Measurements from ENCODE around the gene ARRDC3. TPM values are rescaled to one million over a fixed set of nuclear protein-coding genes. Genes with fewer than 3 reads are reported as not detected.
A peak's percentile ranks its signal among the peaks of the same experiment; 100 is the strongest.

The ARRDC3 gene
- total RNA-seq, 1 donor from 2014 or later = 90.5 TPM

DNA sequence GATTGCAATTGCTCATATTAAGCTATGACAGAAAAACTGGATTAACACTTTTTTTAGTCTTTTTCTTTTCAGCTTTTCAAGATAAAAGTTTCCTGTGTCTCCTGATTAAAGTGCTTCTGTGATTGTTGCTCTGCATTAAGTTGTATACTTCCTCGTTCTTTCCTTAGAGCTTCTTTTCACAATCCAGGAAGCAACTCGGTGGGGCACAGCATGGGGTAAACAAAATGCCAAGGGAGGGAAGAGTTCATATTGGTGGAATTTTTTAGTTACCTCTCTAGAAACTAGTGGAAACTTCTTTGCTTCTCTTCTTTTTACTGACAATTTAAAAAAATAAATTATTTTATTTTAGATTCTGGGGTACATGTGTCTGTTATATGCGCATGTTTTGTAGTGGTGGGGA lies 37.8 kb upstream of the ARRDC3 start:
- intact Hi-C loops (cut with DNase I) = no loop called here
- Histone ChIP-seq H3K4me1 (peaks cover 5% of the 10 kb centered on the region), H3K27me3 (ENCODE audit: low read depth) (no peaks in the 10 kb centered on the region), H3K9me3 (no peaks in the 10 kb centered on the region), H3K27ac (no peak overlapping the region), H3K36me3 (no peaks in the 10 kb centered on the region), H3K4me3 (no peak overlapping the region)
- TF ChIP-seq, protein P1, sequence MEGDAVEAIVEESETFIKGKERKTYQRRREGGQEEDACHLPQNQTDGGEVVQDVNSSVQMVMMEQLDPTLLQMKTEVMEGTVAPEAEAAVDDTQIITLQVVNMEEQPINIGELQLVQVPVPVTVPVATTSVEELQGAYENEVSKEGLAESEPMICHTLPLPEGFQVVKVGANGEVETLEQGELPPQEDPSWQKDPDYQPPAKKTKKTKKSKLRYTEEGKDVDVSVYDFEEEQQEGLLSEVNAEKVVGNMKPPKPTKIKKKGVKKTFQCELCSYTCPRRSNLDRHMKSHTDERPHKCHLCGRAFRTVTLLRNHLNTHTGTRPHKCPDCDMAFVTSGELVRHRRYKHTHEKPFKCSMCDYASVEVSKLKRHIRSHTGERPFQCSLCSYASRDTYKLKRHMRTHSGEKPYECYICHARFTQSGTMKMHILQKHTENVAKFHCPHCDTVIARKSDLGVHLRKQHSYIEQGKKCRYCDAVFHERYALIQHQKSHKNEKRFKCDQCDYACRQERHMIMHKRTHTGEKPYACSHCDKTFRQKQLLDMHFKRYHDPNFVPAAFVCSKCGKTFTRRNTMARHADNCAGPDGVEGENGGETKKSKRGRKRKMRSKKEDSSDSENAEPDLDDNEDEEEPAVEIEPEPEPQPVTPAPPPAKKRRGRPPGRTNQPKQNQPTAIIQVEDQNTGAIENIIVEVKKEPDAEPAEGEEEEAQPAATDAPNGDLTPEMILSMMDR (IDR thresholded peaks at IDR 0.05) = no peak
- no peak for ATAC-seq
- no peak for DNase-seq

DNA sequence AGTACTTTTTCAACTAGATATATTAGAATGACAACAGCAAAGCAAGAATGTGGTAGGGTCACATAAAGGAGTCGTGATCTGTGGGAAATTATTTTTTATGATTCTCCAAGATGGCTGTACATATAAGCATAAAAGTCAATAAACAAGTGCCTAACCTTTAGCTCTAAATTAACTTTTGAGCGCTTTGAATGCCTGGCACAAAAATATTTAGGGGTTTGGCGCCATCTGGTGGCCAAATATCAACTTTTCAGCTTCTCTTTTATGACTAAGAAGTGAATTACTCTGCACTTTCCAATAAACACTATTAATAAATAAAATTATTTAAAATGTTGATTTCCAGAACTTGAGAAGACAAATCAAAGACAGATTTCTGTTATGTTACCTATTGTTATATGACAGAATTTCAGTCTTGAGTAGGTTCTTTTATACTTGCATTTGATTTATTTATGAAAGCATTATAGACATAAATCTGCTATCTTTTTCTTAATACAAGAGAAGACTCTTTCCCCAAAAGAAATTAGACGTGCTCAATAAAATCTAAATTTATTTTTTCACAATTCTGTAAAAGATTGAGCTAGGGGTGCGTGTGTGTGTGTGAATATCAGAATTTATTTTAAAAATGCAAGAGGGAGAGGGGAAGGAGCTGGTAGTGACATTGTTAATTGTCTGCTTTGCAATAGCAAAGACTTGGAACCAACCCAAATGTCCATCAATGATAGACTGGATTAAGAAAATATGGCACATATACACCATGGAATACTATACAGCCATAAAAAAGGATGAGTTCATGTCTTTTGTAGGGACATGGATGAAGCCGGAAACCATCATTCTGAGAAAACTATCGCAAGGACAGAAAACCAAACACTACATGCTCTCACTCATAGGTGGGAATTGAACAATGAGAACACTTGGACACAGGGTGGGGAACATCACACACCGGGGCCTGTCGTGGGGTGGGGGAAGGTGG lies 36.7 kb upstream of the ARRDC3 start:
- no peak overlapping the region for H3K4me3 ChIP-seq
- H3K4me1 ChIP-seq = peaks cover 5% of the 10 kb centered on the region
- H3K36me3 ChIP-seq = no peaks in the 10 kb centered on the region
- peak; percentile 45 for DNase-seq
- peak in 1 of 2 donors; percentile 74 for ATAC-seq
- H3K27ac ChIP-seq = no peak overlapping the region
- no peaks in the 10 kb centered on the region for H3K9me3 ChIP-seq
- intact Hi-C loops (cut with DNase I) = loop anchor here (5.0 kb wide), 1 partner anchor 488 kb away; no protein-coding TSS in a partner anchor
- TF ChIP-seq, protein P1 (IDR thresholded peaks at IDR 0.05) = peak; percentile 74
- H3K27me3 ChIP-seq (ENCODE audit: low read depth) = no peaks in the 10 kb centered on the region

DNA sequence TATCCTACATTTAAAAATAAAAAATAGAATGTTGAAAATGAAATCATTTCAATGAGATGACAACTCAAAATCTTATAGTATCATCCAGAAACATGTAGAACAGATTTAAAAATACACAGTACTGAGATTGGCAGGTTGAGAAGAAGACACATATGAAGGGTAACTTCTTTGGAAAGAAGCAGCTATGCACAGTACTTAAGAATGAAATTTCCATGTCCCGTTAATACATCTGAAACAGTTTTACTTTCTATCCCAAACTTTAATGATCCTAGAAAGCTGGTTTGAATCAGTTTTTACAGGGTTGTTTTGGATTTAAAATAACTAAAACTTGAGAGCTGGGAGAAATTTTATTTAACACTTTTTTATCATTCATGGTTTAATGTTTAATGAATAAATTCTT lies 36.0 kb upstream of the ARRDC3 start:
- DNase-seq (no peak), ATAC-seq (no peak)
- Histone ChIP-seq H3K4me1 (peaks cover 5% of the 10 kb centered on the region), H3K27ac (no peak overlapping the region), H3K27me3 (ENCODE audit: low read depth) (no peaks in the 10 kb centered on the region), H3K36me3 (no peaks in the 10 kb centered on the region), H3K9me3 (no peaks in the 10 kb centered on the region), H3K4me3 (no peak overlapping the region)
- intact Hi-C loops (cut with DNase I) = loop anchor here (5.0 kb wide), 1 partner anchor 487 kb away; no protein-coding TSS in a partner anchor
- TF ChIP-seq, protein P1 (IDR thresholded peaks at IDR 0.05) = no peak

DNA sequence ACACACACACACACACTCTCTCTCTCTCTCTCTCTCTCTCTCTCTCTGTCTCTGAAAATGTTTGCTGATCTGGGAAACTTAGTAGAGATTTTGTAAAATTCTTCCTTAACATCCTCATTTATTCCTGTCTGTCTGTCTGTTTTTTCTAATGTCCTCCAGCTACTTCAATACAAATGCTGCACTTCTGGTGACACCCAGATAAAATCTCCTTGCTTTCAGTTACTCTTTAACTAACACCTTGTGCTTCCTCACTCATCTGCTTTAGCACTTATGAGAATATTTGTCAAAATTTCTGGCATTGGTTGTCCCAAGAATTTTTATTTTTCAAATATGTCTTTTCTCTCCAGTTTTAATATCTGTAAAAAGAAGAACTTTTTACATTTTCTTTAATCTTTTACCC lies 35.0 kb upstream of the ARRDC3 start:
- peaks cover 5% of the 10 kb centered on the region for H3K4me1 ChIP-seq
- TF ChIP-seq, protein P1 (IDR thresholded peaks at IDR 0.05) = no peak
- no peaks in the 10 kb centered on the region for H3K9me3 ChIP-seq
- no peaks in the 10 kb centered on the region for H3K27me3 ChIP-seq (ENCODE audit: low read depth)
- no peak for ATAC-seq
- no peaks in the 10 kb centered on the region for H3K36me3 ChIP-seq
- no peak overlapping the region for H3K27ac ChIP-seq
- no peak overlapping the region for H3K4me3 ChIP-seq
- no peak for DNase-seq
- intact Hi-C loops (cut with DNase I) = loop anchor here (5.0 kb wide), 1 partner anchor 486 kb away; no protein-coding TSS in a partner anchor

DNA sequence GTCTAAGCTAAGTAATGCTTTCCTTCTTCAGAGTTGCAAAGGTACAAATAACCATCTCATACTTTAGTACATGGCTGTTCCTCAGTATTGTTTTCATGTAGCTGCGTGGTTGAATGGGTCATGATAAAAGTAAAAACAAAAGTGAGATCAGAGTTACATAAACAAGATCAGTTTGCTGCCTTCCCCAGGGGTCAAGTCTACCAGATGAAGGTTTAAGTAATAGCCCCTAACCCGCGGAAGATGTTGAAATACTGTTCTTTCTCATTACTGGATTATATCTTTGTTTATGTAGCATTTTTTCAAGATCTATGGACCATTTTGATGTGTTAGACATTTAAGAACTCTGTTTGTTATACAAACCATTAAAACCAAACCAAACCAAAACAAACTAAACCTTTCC lies 34.1 kb upstream of the ARRDC3 start:
- no peak for DNase-seq
- peaks cover 5% of the 10 kb centered on the region for H3K4me1 ChIP-seq
- TF ChIP-seq, protein P1 (IDR thresholded peaks at IDR 0.05) = no peak
- no peaks in the 10 kb centered on the region for H3K27me3 ChIP-seq (ENCODE audit: low read depth)
- ATAC-seq = no peak
- intact Hi-C loops (cut with DNase I) = loop anchor here (5.0 kb wide), 1 partner anchor 485 kb away; no protein-coding TSS in a partner anchor
- no peak overlapping the region for H3K4me3 ChIP-seq
- H3K9me3 ChIP-seq = no peaks in the 10 kb centered on the region
- H3K36me3 ChIP-seq = no peaks in the 10 kb centered on the region
- no peak overlapping the region for H3K27ac ChIP-seq
